Calu3 (cell line): Measurements from ENCODE around the gene HOXA10. TPM values are rescaled to one million over a fixed set of nuclear protein-coding genes. Genes with fewer than 3 reads are reported as not detected.

Experiments
- BruUV-seq: library from RNA; stranded (reverse); fragments of 400-500 nt; replicated peaks from 2 replicates; lab custom pipeline; 2021; lab: Mats Ljungman, UMichigan
- CTCF ChIA-PET: fragments of 300-600 bp; sonication (Branson Sonifier 250); formaldehyde crosslinking; loops from one replicate; lab custom pipeline; 2022; ENCODE audit warnings: antibody characterized with exemption; lab: Charles Lee
- DNase-seq: peaks from one replicate; pipeline ENCODE4 v3.0.0; 2022
- H3K27ac Mint-ChIP-seq: one replicate; pipeline ENCODE4 v1.8.0; 2022; ENCODE audit warnings: mixed read lengths; ENCODE audit not compliant: unreplicated experiment
- H3K27me3 Mint-ChIP-seq: one replicate; pipeline ENCODE4 v1.8.0; 2022; ENCODE audit warnings: mixed read lengths; ENCODE audit not compliant: unreplicated experiment
- H3K36me3 Mint-ChIP-seq: one replicate; pipeline ENCODE4 v1.8.0; 2022; ENCODE audit warnings: mild to moderate bottlenecking, moderate library complexity, mixed read lengths; ENCODE audit not compliant: insufficient read depth, unreplicated experiment
- H3K4me1 Mint-ChIP-seq: one replicate; pipeline ENCODE4 v1.8.0; 2022; ENCODE audit warnings: mild to moderate bottlenecking, low read depth, mixed read lengths; ENCODE audit not compliant: unreplicated experiment
- H3K4me3 Mint-ChIP-seq: one replicate; pipeline ENCODE4 v1.8.0; 2022; ENCODE audit warnings: mild to moderate bottlenecking, low read depth, moderate library complexity, mixed read lengths; ENCODE audit not compliant: unreplicated experiment
- H3K9me3 Mint-ChIP-seq: one replicate; pipeline ENCODE4 v1.8.0; 2022; ENCODE audit warnings: low read depth, mixed read lengths; ENCODE audit not compliant: unreplicated experiment
- intact Hi-C: fragments of 100-400 bp; cut with micrococcal nuclease; formaldehyde crosslinking; loops from one replicate; pipeline ENCODE4 v1.10.0; 2022; ENCODE audit not compliant: unreplicated experiment
- total RNA-seq: library from RNA; stranded (reverse); gene quantifications from 2 replicates; pipeline ENCODE4 v1.2.3, GENCODE V29; 2022
- TF ChIP-seq, protein P1 (sequence below): fragments of 200-600 bp; IDR thresholded peaks from one replicate; pipeline ENCODE4 v1.8.0; 2022; ENCODE audit warnings: antibody characterized with exemption; ENCODE audit not compliant: unreplicated experiment

HOXA10 gene
- total RNA-seq, 1 experiment from 2014 or later, result 11.8 TPM

DNA sequence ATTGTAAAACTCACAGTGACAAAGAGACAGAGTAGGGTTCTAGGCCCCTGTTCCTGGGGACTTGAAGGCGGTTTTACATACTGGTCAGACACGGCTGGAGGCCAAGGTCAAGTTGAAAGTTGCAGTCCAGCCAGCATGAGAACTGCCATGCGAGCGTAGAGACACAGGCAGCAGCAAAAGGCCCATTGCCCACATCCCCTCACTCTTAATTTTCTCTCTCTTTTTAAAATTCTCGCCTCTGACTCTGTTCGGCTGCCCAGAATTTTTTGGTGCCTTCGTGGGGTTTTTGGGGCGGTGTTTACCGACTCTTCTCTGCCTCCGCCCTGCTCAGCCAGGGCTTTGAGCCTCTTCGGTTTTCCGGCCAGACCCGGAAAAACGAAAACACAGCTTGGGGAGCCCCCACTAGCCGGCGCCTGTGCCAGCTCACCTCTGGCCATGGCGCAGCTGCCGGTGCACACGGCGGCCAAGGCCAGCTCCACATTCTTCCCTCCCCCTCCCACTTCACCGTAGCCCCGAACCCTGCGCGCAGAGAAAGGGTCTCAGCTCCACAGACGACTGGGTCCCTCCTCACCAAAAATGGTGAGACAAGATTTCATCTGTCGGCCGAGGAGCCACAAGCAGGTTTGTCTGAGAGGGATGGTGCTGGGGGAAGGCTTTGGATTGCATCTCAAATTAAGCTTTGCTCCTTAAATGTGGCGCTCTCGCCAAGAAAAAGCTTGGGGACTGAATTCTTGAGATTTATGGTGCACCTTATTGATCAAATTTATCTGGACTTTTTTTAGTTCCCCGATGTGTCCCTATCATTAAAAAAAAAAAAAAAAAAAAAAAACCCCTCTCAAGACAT is 28.1 kb upstream of the HOXA10 start:
- no TSS peak for BruUV-seq
- CTCF ChIA-PET, result no interaction called here
- TF ChIP-seq, protein P1, sequence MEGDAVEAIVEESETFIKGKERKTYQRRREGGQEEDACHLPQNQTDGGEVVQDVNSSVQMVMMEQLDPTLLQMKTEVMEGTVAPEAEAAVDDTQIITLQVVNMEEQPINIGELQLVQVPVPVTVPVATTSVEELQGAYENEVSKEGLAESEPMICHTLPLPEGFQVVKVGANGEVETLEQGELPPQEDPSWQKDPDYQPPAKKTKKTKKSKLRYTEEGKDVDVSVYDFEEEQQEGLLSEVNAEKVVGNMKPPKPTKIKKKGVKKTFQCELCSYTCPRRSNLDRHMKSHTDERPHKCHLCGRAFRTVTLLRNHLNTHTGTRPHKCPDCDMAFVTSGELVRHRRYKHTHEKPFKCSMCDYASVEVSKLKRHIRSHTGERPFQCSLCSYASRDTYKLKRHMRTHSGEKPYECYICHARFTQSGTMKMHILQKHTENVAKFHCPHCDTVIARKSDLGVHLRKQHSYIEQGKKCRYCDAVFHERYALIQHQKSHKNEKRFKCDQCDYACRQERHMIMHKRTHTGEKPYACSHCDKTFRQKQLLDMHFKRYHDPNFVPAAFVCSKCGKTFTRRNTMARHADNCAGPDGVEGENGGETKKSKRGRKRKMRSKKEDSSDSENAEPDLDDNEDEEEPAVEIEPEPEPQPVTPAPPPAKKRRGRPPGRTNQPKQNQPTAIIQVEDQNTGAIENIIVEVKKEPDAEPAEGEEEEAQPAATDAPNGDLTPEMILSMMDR, result no peak
- intact Hi-C loops, result no loop called here
- Mint-ChIP-seq H3K4me3 (no peak overlapping the region), H3K36me3 (peaks cover 25% of the 10 kb centered on the region), H3K4me1 (peaks cover 10% of the 10 kb centered on the region), H3K27me3 (peaks cover 68% of the 10 kb centered on the region), H3K27ac (no peak overlapping the region), H3K9me3 (no peaks in the 10 kb centered on the region)
- no peak for DNase-seq

DNA sequence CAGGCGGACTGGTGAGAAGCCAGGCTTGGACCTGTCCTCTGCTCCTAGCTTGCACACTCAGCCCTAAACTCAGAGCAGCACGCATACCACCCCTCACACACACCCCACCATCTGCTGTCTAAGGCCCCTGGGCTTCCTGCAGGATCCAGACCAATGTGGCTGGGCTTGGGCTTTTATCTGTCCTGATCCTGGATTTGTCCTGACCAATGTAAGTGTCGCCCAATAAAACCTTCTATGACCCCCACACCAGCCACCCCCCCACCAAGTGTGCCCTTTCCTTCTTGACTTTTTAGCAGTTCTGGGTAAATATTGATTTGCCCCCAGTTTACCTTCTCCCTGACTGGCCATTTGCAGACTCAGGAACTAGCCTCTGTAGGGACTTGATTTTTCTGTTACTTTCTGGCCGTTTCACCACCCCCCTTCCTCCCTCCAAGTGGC is 27.5 kb upstream of the HOXA10 start:
- Mint-ChIP-seq H3K27me3 (peaks cover 64% of the 10 kb centered on the region), H3K4me3 (no peak overlapping the region), H3K36me3 (peaks cover 25% of the 10 kb centered on the region), H3K27ac (no peak overlapping the region), H3K9me3 (no peaks in the 10 kb centered on the region), H3K4me1 (peaks cover 10% of the 10 kb centered on the region)
- TF ChIP-seq, protein P1, result no peak
- CTCF ChIA-PET, result interaction anchor here (0.7 kb wide), 1 partner anchor 8 kb away, joined by 3 read pairs; no protein-coding TSS in a partner anchor
- no peak for DNase-seq
- intact Hi-C loops, result no loop called here
- no TSS peak for BruUV-seq

DNA sequence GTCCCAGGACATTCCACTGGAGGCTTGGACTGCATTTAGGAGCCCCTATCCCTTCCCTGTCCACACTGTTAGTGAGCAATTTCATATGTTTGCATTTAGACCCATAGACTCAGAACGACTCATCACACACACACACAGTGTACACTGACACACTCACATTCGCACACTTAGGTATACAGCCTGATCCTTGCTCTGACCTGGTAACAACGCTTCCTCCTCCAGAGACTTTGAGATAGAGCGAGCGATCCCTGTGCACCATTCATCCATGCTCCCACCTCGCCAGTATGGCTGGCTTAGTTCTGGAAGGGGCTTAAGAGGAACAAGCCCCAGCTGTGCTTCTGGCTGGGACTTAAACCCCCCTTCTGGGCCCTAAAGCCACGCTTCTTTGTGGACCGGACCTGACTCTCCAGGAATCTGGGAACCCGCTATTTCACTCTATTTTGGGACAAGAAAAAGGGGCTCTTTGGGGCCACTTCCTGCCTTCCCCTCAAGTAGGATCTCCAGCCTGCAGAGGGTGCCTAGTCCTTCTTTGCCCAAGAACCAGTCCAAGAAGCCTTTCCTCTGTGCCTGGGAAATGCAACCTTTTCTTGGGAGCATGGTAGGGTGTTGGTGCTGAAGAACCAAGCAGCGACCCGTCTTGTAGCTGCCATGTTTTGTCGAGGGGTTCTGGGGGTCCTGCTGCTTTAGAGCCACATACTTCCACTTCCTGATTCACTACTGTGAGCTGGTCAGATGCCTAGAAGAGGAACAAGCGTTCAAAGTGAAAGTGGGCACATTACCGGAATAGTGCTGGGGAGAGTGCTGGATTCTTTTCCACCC is 26.9 kb upstream of the HOXA10 start:
- no peak overlapping the region for H3K27ac Mint-ChIP-seq
- CTCF ChIA-PET, result interaction anchor here (0.7 to 1.9 kb wide), 6 partner anchors 9 to 720 kb away, joined by 3 to 9 read pairs (median 4); no protein-coding TSS in a partner anchor
- H3K4me1 Mint-ChIP-seq, result peaks cover 10% of the 10 kb centered on the region
- no peaks in the 10 kb centered on the region for H3K9me3 Mint-ChIP-seq
- H3K27me3 Mint-ChIP-seq, result peaks cover 58% of the 10 kb centered on the region
- intact Hi-C loops, result no loop called here
- TF ChIP-seq, protein P1, result no peak
- H3K4me3 Mint-ChIP-seq, result peak overlapping the region; percentile 71
- peaks cover 25% of the 10 kb centered on the region for H3K36me3 Mint-ChIP-seq
- DNase-seq, result no peak
- BruUV-seq, result no TSS peak
